Measurements from ENCODE around the gene TMPRSS13.
"Not testable (repeated sequence)": the region's sequence is repeated elsewhere in the genome, so short reads cannot be mapped to it uniquely, and the experiment has no call there.

The TMPRSS13 gene

GRCh38 chr11:117869604-117870003 is 59.6 kb downstream of the TMPRSS13 start:
- no peak for DNase-seq

- DNase-seq, result no peak
Measured at GRCh38 chr11:117868815-117869561, 60.2 kb downstream of the TMPRSS13 start.

- DNase-seq, result no peak
Measured at GRCh38 chr11:117868088-117868487, 61.1 kb downstream of the TMPRSS13 start.

GRCh38 chr11:117866526-117866925 is 62.7 kb downstream of the TMPRSS13 start:
- DNase-seq, result no peak

- DNase-seq, result not testable (repeated sequence)
Measured at GRCh38 chr11:117865546-117865945, 63.7 kb downstream of the TMPRSS13 start.

GRCh38 chr11:117863383-117863782 is 65.8 kb downstream of the TMPRSS13 start:
- no peak for DNase-seq

GRCh38 chr11:117862753-117863152 is 66.4 kb downstream of the TMPRSS13 start:
- DNase-seq, result no peak

- DNase-seq, result no peak
Measured at GRCh38 chr11:117862019-117862725, 67.0 kb downstream of the TMPRSS13 start.

GRCh38 chr11:117861151-117862018 is 67.8 kb downstream of the TMPRSS13 start:
- DNase-seq, result no peak

GRCh38 chr11:117860139-117860538 is 69.1 kb downstream of the TMPRSS13 start:
- DNase-seq, result no peak

- no peak for DNase-seq
Measured at GRCh38 chr11:117859488-117860112, 69.6 kb downstream of the TMPRSS13 start.

- DNase-seq, result no peak
Measured at GRCh38 chr11:117859061-117859460, 70.1 kb downstream of the TMPRSS13 start.

- no peak for DNase-seq
Measured at GRCh38 chr11:117857734-117858414, 71.3 kb downstream of the TMPRSS13 start.

GRCh38 chr11:117855912-117856651 is 73.1 kb downstream of the TMPRSS13 start:
- no peak for DNase-seq

- DNase-seq, result no peak
Measured at GRCh38 chr11:117855186-117855845, 73.9 kb downstream of the TMPRSS13 start.

GRCh38 chr11:117852309-117852708 is 76.9 kb downstream of the TMPRSS13 start:
- DNase-seq, result no peak

- no peak for DNase-seq
Measured at GRCh38 chr11:117851852-117852251, 77.3 kb downstream of the TMPRSS13 start.

- DNase-seq, result no peak
Measured at GRCh38 chr11:117851106-117851505, 78.1 kb downstream of the TMPRSS13 start.

Data from effector CD4-positive, alpha-beta T cell (primary cell).